Measurements from ENCODE around the gene NUDT5. TPM values are rescaled to one million over a fixed set of nuclear protein-coding genes. Genes with fewer than 3 reads are reported as not detected.

The NUDT5 gene
- total RNA-seq (2014; rRNA removed; shearing (Covaris generic)) (26.9 and 33.2 TPM in 2 replicates), polyA plus RNA-seq (2016; fragmentation: Nextera tagmentation; extraction: Ambion mirVana) (105 and 107 TPM in 2 replicates)

GRCh38 chr10:12195603-12196506 lies at the start of gene NUDT5, which contains the start of gene CDC123:
Gene NUDT5, minus strand, starts transcription at chr10:12195891. Its CDS starts 9,600 bp downstream, at chr10:12186291.
Gene CDC123, plus strand, starts transcription at chr10:12196188. Its CDS starts 58 bp downstream, at chr10:12196246.
- TF ChIP-seq EZH2phosphoT487 (IDR thresholded peaks at IDR 0.05; ENCODE audit: insufficient read depth, low read depth): no peak
- no peak for TF ChIP-seq EZH2 (IDR thresholded peaks at IDR 0.05; ENCODE audit: insufficient read depth, poor library complexity, severe bottlenecking)
- no peaks in the 10 kb centered on the region for H3K9me2 ChIP-seq (ENCODE audit: insufficient read depth)
- peaks cover 93% of the 10 kb centered on the region for H3K79me2 ChIP-seq (ENCODE audit: insufficient read depth)
- peak within 1 kb of the TSS; percentile 99 for H3K4me2 ChIP-seq (ENCODE audit: unreplicated experiment)
- no peaks in the 10 kb centered on the region for H3K9me3 ChIP-seq (ENCODE audit: low read depth)
- WGBS, 2 experiments (ENCODE audit: low coverage in 1 of 2, low lambda C conversion rate in 2 of 2, missing lambda C conversion rate in 2 of 2): 1 to 2% methylated on average over 59 to 62 of the region's 62 CpGs
- peak within 1 kb of the TSS; percentile 93 for H3K9ac ChIP-seq
- peak; percentile 97 for DNase-seq
- peaks cover 33% of the 10 kb centered on the region for H3K4me1 ChIP-seq (ENCODE audit: insufficient read depth)
- peak within 1 kb of the TSS; percentile 96 for H2AFZ ChIP-seq
- in situ Hi-C loops (cut with MboI): no loop called here
- H3K36me3 ChIP-seq (ENCODE audit: low read depth): peaks cover 7% of the 10 kb centered on the region
- H3F3A ChIP-seq (ENCODE audit: insufficient read depth): peaks cover 24% of the 10 kb centered on the region
- H4K20me1 ChIP-seq (ENCODE audit: insufficient read depth): no peaks in the 10 kb centered on the region
- H3K4me3 ChIP-seq: peak within 1 kb of the TSS; percentile 99
- H3K27ac ChIP-seq: peak within 1 kb of the TSS; percentile 85
- no peaks in the 10 kb centered on the region for H3K27me3 ChIP-seq (replicated peaks; ENCODE audit: insufficient read depth)

GRCh38 chr10:12243864-12244620 lies 48.4 kb upstream of the NUDT5 start:
- in situ Hi-C loops (cut with MboI): no loop called here

GRCh38 chr10:12241810-12242529 lies 46.3 kb upstream of the NUDT5 start:
- Histone ChIP-seq H2AFZ (no peak overlapping the region), H3F3A (ENCODE audit: insufficient read depth) (no peaks in the 10 kb centered on the region), H3K4me3 (no peak overlapping the region), H4K20me1 (ENCODE audit: insufficient read depth) (no peaks in the 10 kb centered on the region), H3K4me1 (ENCODE audit: insufficient read depth) (no peaks in the 10 kb centered on the region), H3K79me2 (ENCODE audit: insufficient read depth) (peaks cover 11% of the 10 kb centered on the region; the same call in 1 of the 2 replicates), H3K36me3 (ENCODE audit: low read depth) (peaks cover 33% of the 10 kb centered on the region), H3K9me3 (ENCODE audit: low read depth) (no peaks in the 10 kb centered on the region), H3K27me3 (replicated peaks; ENCODE audit: insufficient read depth) (no peaks in the 10 kb centered on the region), H3K27ac (no peak overlapping the region), H3K9ac (no peak overlapping the region), H3K9me2 (ENCODE audit: insufficient read depth) (no peaks in the 10 kb centered on the region), H3K4me2 (ENCODE audit: unreplicated experiment) (no peak overlapping the region)
- no peak for DNase-seq
- WGBS, 2 experiments (ENCODE audit: low coverage in 1 of 2, low lambda C conversion rate in 2 of 2, missing lambda C conversion rate in 2 of 2): 95 to 96% methylated on average over 18 to 19 of the region's 19 CpGs
- in situ Hi-C loops (cut with MboI): no loop called here
- no peak for TF ChIP-seq EZH2phosphoT487 (IDR thresholded peaks at IDR 0.05; ENCODE audit: insufficient read depth, low read depth)
- no peak for TF ChIP-seq EZH2 (IDR thresholded peaks at IDR 0.05; ENCODE audit: insufficient read depth, poor library complexity, severe bottlenecking)

More at GRCh38 chr10:12243864-12244620, 48.4 kb upstream of the NUDT5 start:
- Histone ChIP-seq H4K20me1 (ENCODE audit: insufficient read depth) (no peaks in the 10 kb centered on the region), H3K27ac (no peak overlapping the region), H3K4me2 (ENCODE audit: unreplicated experiment) (no peak overlapping the region), H3K27me3 (replicated peaks; ENCODE audit: insufficient read depth) (no peaks in the 10 kb centered on the region), H3K9ac (no peak overlapping the region), H3K9me2 (ENCODE audit: insufficient read depth) (no peaks in the 10 kb centered on the region), H3K4me1 (ENCODE audit: insufficient read depth) (no peaks in the 10 kb centered on the region), H3F3A (ENCODE audit: insufficient read depth) (no peaks in the 10 kb centered on the region), H3K4me3 (no peak overlapping the region), H2AFZ (no peak overlapping the region), H3K9me3 (ENCODE audit: low read depth) (no peaks in the 10 kb centered on the region), H3K79me2 (ENCODE audit: insufficient read depth) (peaks cover 11% of the 10 kb centered on the region; the same call in 1 of the 2 replicates), H3K36me3 (ENCODE audit: low read depth) (peaks cover 19% of the 10 kb centered on the region)
- TF ChIP-seq EZH2 (IDR thresholded peaks at IDR 0.05; ENCODE audit: insufficient read depth, poor library complexity, severe bottlenecking) (no peak), EZH2phosphoT487 (IDR thresholded peaks at IDR 0.05; ENCODE audit: insufficient read depth, low read depth) (no peak)
- no peak for DNase-seq
- WGBS, 2 experiments (ENCODE audit: low coverage in 1 of 2, low lambda C conversion rate in 2 of 2, missing lambda C conversion rate in 2 of 2): 91 to 93% methylated on average over 18 of the region's 18 CpGs

All from GM23248 (cell line).